Right atrium auricular region (tissue), 2 donors: ENCODE measurements around the gene ACOT8. TPM values are rescaled to one million over a fixed set of nuclear protein-coding genes. Genes with fewer than 3 reads are reported as not detected.

Source experiments
- DNase-seq: peaks from one replicate; pipeline ENCODE4 v3.0.0-alpha.2; 2019; ENCODE audit warnings: low spot score
- H3K27ac ChIP-seq, 2 donors: fragments of 200-600 bp; sonication (generic); 1 replicate in 1 of 2; 2 replicates in 1 of 2; pipeline ENCODE4 v1.5.1; 2016 to 2019
- H3K27me3 ChIP-seq, 2 donors: fragments of 200-600 bp; sonication (generic); one replicate each; pipeline versions ENCODE4 v1.5.1 to v1.6.0; 2017 to 2019
- H3K36me3 ChIP-seq: fragments of 200-600 bp; sonication (generic); one replicate; pipeline ENCODE4 v1.5.1; 2016
- H3K4me1 ChIP-seq, 2 donors: fragments of 200-600 bp; sonication (generic); one replicate each; pipeline versions ENCODE4 v1.5.1 to v1.6.0; 2017 to 2019
- H3K4me3 ChIP-seq, 2 donors: fragments of 200-600 bp; sonication (generic); 1 replicate in 1 of 2; 2 replicates in 1 of 2; pipeline ENCODE4 v1.5.1; 2017 to 2019; ENCODE audit warnings: mild to moderate bottlenecking in 1 of 2, moderate library complexity in 1 of 2
- H3K9me3 ChIP-seq, 2 donors: fragments of 200-600 bp; sonication (generic); one replicate each; pipeline ENCODE4 v1.5.1; 2019
- total RNA-seq, 2 donors: library from RNA; depleted of rRNA; stranded (reverse); fragments of >200 nt; gene quantifications; one replicate each; pipeline ENCODE4 v1.1.0, GENCODE V29; 2016
- TF ChIP-seq, protein P1 (sequence below), 2 donors: fragments of 200-600 bp; sonication (generic); IDR thresholded peaks; one replicate each; pipeline ENCODE4 v1.5.1; 2019; ENCODE audit warnings: antibody characterized with exemption in 2 of 2

The ACOT8 gene
- total RNA-seq, 2 donors from 2014 or later: 39.9 to 40.9 TPM

DNA sequence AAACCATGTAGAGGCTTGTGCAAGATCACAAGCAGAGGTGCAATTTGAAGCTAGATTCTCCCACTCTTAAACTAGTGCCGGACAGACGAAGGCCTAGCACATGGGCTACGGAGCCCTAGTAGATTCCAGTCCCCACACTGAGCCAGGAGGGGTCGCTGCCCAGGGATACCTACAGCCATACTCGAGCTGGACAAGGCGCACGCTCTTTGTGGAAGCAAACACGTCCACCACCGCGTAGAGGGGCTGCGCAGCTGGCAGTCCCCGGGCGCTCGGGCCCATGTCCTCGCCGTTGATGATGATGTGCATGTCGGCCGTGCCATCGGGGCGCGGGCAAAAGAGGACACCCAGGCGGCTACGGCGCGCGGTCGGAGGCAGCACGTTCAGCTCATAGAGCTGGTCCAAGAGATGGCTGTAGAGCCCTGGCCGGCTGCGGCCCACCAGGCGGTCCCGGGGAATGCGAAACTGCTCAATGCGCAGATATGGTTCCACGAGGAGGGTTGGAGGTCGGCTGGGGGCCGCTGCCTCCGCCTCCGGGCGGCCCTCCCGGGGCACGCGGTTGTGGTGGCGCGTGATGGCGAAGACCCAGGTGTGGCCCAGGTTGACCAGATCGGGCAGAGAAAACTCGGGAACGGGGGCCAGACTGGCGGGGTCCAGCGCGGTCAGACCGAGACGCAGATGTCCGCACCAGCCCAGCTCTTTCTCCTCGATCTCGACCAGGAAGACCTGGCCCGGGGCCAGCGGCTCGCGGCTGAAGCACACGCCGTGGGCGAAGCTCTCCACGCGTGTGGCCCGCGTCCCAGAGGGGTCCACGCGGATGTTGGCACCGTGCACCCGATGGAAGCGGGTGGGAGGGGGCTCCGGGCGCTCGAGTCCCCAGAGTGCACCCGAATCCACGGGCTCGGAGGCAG lies 33.1 kb upstream of the ACOT8 start:
- peaks cover 0 to 28% of the 10 kb centered on the region in 2 donors for H3K4me1 ChIP-seq
- no peaks in the 10 kb centered on the region for H3K27me3 ChIP-seq
- no peaks in the 10 kb centered on the region for H3K9me3 ChIP-seq
- peak overlapping the region; percentile 83 to 92 for H3K27ac ChIP-seq
- peak overlapping the region; percentile 65 to 82 for H3K4me3 ChIP-seq
- H3K36me3 ChIP-seq: peaks cover 28% of the 10 kb centered on the region
- TF ChIP-seq, protein P1, sequence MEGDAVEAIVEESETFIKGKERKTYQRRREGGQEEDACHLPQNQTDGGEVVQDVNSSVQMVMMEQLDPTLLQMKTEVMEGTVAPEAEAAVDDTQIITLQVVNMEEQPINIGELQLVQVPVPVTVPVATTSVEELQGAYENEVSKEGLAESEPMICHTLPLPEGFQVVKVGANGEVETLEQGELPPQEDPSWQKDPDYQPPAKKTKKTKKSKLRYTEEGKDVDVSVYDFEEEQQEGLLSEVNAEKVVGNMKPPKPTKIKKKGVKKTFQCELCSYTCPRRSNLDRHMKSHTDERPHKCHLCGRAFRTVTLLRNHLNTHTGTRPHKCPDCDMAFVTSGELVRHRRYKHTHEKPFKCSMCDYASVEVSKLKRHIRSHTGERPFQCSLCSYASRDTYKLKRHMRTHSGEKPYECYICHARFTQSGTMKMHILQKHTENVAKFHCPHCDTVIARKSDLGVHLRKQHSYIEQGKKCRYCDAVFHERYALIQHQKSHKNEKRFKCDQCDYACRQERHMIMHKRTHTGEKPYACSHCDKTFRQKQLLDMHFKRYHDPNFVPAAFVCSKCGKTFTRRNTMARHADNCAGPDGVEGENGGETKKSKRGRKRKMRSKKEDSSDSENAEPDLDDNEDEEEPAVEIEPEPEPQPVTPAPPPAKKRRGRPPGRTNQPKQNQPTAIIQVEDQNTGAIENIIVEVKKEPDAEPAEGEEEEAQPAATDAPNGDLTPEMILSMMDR (IDR thresholded peaks at IDR 0.05): peak; percentile 49 to 77
- DNase-seq: peak; percentile 91

- Histone ChIP-seq H3K4me1 (peaks cover 0 to 38% of the 10 kb centered on the region in 2 donors), H3K36me3 (peaks cover 12% of the 10 kb centered on the region), H3K4me3 (no peak overlapping the region), H3K27ac (no peak overlapping the region), H3K27me3 (no peaks in the 10 kb centered on the region), H3K9me3 (no peaks in the 10 kb centered on the region)
- DNase-seq: no peak
- TF ChIP-seq, protein P1 (IDR thresholded peaks at IDR 0.05): no peak
These were observed 31.5 kb upstream of the ACOT8 start for GRCh38 chr20:45888681-45889080.

DNA sequence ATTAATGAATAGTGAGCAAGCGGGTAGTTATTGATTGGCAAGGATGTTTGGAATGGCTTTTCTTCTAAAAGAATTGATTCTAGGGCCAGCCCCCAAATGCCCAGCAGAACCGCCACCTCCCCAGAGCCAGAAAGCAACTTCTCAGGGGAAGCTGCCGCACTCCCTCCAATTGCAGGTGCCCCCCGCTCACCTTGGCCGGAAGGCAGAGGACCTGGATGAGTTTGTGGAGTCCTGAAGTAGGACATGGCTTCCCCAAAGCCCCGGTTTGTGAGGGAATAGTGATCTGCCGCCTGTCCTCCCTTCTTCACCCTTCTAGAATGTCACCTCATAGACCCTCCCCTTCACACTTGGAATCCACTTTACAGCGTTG lies 30.1 kb upstream of the ACOT8 start, which contains the start of gene SPATA25:
Gene SPATA25 (minus strand): TSS at position 277 of the 370 bp plus-strand sequence. CDS start 32 bp downstream, at position 245.
- TF ChIP-seq, protein P1 (IDR thresholded peaks at IDR 0.05): no peak
- DNase-seq: no peak
- Histone ChIP-seq H3K27ac (no peak within 1 kb of the TSS), H3K36me3 (peaks cover 9% of the 10 kb centered on the region), H3K9me3 (no peaks in the 10 kb centered on the region), H3K4me1 (peaks cover 0 to 31% of the 10 kb centered on the region in 2 donors), H3K27me3 (no peaks in the 10 kb centered on the region), H3K4me3 (no peak within 1 kb of the TSS)

DNA sequence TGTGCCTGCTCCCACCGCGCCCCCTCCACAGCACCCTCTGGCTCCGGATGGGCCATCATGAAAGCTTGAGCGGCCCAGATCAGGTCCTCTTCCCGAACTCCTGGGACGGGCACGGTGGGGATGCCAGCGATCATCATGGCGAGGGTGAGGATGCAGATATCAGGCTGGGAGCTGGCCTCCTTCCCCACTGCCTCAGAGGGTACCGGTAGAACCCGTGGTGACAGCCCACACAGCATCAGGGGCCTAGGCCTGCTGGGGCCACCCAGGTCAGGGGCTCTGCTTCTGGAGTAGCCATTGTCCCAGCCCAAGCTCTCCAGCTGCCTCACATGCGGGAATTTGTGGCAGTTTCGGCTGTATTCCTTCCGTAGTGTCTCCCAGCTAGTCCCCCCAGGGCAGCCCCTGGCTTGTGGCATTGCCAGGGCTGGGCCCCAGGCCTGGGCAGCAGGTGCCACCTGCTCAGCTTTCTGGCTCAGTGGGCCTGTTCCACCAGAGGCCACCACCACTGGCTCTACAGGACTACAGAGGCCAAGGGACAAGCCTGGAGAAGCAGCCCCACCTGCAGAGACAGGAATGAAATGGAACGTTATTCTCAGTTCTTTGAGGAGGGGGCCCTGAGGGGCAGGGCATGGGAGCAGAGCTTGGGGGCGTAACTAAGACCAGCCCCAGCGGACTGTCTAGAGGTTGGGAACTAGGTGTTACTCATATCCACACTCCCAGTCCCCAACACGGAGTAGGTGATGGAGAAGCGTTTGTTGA lies 29.6 kb upstream of the ACOT8 start:
- Histone ChIP-seq H3K36me3 (peaks cover 9% of the 10 kb centered on the region), H3K4me1 (peaks cover 0 to 29% of the 10 kb centered on the region in 2 donors), H3K27ac (no peak overlapping the region), H3K9me3 (no peaks in the 10 kb centered on the region), H3K4me3 (no peak overlapping the region), H3K27me3 (no peaks in the 10 kb centered on the region)
- TF ChIP-seq, protein P1 (IDR thresholded peaks at IDR 0.05): no peak
- DNase-seq: no peak

GRCh38 chr20:45883100-45883469 lies 25.9 kb upstream of the ACOT8 start:
- H3K4me3 ChIP-seq: no peak overlapping the region

More at GRCh38 chr20:45883100-45883469, 25.9 kb upstream of the ACOT8 start:
- no peak for DNase-seq
- TF ChIP-seq, protein P1 (IDR thresholded peaks at IDR 0.05): no peak
- peaks cover 0 to 26% of the 10 kb centered on the region in 2 donors for H3K4me1 ChIP-seq
- no peaks in the 10 kb centered on the region for H3K27me3 ChIP-seq
- H3K36me3 ChIP-seq: peaks cover 11% of the 10 kb centered on the region
- no peaks in the 10 kb centered on the region for H3K9me3 ChIP-seq
- no peak overlapping the region for H3K27ac ChIP-seq
